Retinal pigment epithelial cell (primary cell): ENCODE measurements around the gene TRPC4.

Source experiments
- DNase-seq: peaks from one replicate; pipeline ENCODE4 v3.0.0-alpha.2; 2010; ENCODE audit warnings: low read depth
- H3K4me3 ChIP-seq: 2 replicates; pipeline ENCODE4 v1.5.1; 2011; ENCODE audit warnings: mild to moderate bottlenecking, low read length, control low read depth, moderate library complexity
- TF ChIP-seq, protein P1 (sequence below): conservative IDR thresholded peaks from 2 replicates; pipeline ENCODE4 v1.5.1; 2011; ENCODE audit warnings: low read depth, low read length, control low read depth, inconsistent platforms

The TRPC4 gene

GRCh38 chr13:37795326-37795725, 74.2 kb downstream of the TRPC4 start:
- no peak overlapping the region for H3K4me3 ChIP-seq
- no peak for DNase-seq
- TF ChIP-seq, protein P1, sequence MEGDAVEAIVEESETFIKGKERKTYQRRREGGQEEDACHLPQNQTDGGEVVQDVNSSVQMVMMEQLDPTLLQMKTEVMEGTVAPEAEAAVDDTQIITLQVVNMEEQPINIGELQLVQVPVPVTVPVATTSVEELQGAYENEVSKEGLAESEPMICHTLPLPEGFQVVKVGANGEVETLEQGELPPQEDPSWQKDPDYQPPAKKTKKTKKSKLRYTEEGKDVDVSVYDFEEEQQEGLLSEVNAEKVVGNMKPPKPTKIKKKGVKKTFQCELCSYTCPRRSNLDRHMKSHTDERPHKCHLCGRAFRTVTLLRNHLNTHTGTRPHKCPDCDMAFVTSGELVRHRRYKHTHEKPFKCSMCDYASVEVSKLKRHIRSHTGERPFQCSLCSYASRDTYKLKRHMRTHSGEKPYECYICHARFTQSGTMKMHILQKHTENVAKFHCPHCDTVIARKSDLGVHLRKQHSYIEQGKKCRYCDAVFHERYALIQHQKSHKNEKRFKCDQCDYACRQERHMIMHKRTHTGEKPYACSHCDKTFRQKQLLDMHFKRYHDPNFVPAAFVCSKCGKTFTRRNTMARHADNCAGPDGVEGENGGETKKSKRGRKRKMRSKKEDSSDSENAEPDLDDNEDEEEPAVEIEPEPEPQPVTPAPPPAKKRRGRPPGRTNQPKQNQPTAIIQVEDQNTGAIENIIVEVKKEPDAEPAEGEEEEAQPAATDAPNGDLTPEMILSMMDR: no peak

DNA sequence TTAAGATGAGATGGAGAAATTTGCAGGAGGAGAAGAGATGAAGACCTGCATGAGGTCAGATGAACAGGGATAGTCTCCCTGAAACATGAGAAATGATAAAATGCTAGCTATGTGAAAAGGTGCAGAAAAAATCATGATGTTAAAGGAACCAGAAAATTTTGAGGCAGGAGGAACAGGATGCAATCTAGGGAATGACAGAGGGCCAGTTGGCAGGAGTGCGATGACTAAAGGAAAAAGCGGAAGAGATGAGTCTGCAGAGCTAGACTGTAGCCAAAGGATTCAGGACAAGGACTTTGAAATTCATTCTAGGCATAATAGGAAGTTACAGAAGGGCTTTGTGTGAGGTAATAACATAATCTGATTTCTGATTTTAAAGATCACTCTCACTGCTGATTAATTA, 77.9 kb downstream of the TRPC4 start:
- no peak overlapping the region for H3K4me3 ChIP-seq
- TF ChIP-seq, protein P1: no peak
- DNase-seq: no peak

GRCh38 chr13:37788346-37788745, 81.2 kb downstream of the TRPC4 start:
- no peak for DNase-seq
- TF ChIP-seq, protein P1: no peak
- no peak overlapping the region for H3K4me3 ChIP-seq

GRCh38 chr13:37777676-37778075, 91.9 kb downstream of the TRPC4 start:
- H3K4me3 ChIP-seq: no peak overlapping the region
- TF ChIP-seq, protein P1: no peak
- no peak for DNase-seq

DNA sequence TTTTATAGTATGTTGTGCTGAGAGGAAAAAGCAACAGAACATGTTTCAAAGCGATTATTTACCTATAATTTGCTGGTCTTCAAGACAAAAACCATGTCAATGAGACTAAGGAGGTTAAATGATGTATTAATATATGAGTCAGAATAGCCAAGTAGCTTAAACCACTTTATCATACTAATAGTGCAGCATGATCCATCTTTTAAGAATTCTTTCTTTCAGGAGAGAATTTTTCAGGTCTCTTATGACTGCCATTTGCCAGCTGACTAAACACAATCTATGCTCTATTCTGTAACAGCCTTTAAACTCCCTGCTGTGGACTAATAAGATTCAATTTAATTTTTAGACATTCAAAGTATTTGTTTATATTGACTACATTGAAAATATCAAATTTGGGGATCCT, 93.7 kb downstream of the TRPC4 start:
- TF ChIP-seq, protein P1: no peak
- DNase-seq: no peak
- H3K4me3 ChIP-seq: no peak overlapping the region

DNA sequence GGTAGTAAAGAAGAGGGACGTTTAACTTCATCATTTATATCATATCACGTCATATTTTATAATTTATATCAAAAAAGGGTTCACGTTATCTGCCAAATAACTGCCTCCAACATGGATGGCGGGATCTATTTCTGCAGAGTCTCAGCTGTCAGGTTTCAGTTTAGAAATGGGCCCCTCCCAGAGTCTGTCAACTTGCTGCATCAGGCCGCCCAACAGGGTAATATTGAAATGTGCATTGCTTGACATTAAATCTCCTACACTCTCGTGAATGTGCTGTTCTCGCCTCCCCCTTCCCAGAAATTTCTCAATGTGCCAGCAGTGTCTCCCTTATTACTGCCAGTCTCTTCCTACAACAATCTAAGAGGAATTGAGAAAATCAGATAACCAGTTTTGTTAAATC, 96.9 kb downstream of the TRPC4 start:
- DNase-seq: no peak
- H3K4me3 ChIP-seq: no peak overlapping the region
- TF ChIP-seq, protein P1: no peak

- TF ChIP-seq, protein P1: no peak
- H3K4me3 ChIP-seq: no peak overlapping the region
- no peak for DNase-seq
Measured at GRCh38 chr13:37769545-37769944, 100.0 kb downstream of the TRPC4 start.
